Psoas muscle (tissue), 8 donors: ENCODE results near the gene H2AZ2. TPM values are rescaled to one million over a fixed set of nuclear protein-coding genes. Genes with fewer than 3 reads are reported as not detected.
A peak's percentile ranks its signal among the peaks of the same experiment; 100 is the strongest.

ENCODE experiments used
- ATAC-seq, 4 donors: fragments of 200-7000 bp; cut with Tn5 transposase; one replicate each; pipeline ENCODE4 v1.9.1; 2020; ENCODE audit warnings: moderate library complexity in 3 of 4, mild to moderate bottlenecking in 2 of 4
- DNase-seq, 2 donors: peaks; one replicate each; pipeline ENCODE4 v3.0.0-alpha.2; 2020
- H3K27ac ChIP-seq: fragments of 200-600 bp; one replicate; pipeline ENCODE4 v1.8.0; 2022
- H3K27me3 ChIP-seq, 3 donors: fragments of 200-600 bp in 1 of 3; one replicate each; pipeline versions ENCODE4 v1.6.1 to v1.8.0; 2013 to 2022; ENCODE audit warnings: low read length in 2 of 3, mild to moderate bottlenecking in 2 of 3, moderate library complexity in 1 of 3; ENCODE audit not compliant: insufficient read depth in 3 of 3
- H3K36me3 ChIP-seq, 2 donors: fragments of 200-600 bp in 1 of 2; one replicate each; pipeline versions ENCODE4 v1.6.1 to v1.8.0; 2013 to 2022; ENCODE audit warnings: low read depth in 1 of 2, mild to moderate bottlenecking in 1 of 2, moderate library complexity in 1 of 2; ENCODE audit not compliant: insufficient read depth in 1 of 2
- H3K4me1 ChIP-seq: fragments of 200-600 bp; one replicate; pipeline ENCODE4 v1.8.0; 2022
- H3K4me3 ChIP-seq: fragments of 200-600 bp; one replicate; pipeline ENCODE4 v1.8.0; 2022; ENCODE audit warnings: mild to moderate bottlenecking
- H3K9me3 ChIP-seq: fragments of 200-600 bp; one replicate; pipeline ENCODE4 v1.8.0; 2022
- WGBS, 3 donors: extraction: QIAGEN DNeasy Blood & Tissue Kit; methylation state at CpG; one replicate each; pipeline versions ENCODE4 v1.1.6 to v1.1.7; 2013; 5-methylcytosine and 5-hydroxymethylcytosine counted together
- intact Hi-C, 2 donors: fragments of 100-400 bp; cut with DNase I; formaldehyde crosslinking; loops; one replicate each; pipeline versions ENCODE4 v1.11.0 to v1.14.2; 2022
- long read RNA-seq, 2 donors: library from polyadenylated mRNA; unstranded; transcript quantifications; one replicate each; pipeline ENCODE4 v2.0.0, GENCODE V29; 2021
- polyA plus RNA-seq, 3 donors: library from polyadenylated mRNA; stranded (reverse); fragments of 200-250 nt; gene quantifications; one replicate each; pipeline ENCODE4 v1.2.3, GENCODE V29; 2013
- total RNA-seq, 4 donors: library from RNA; stranded (reverse); fragmentation: NEBNext Ultra II Directional in 2 of 4; extraction: Animal tissue kit (Norgen Biotek cat#: 25700) in 2 of 4; gene quantifications; one replicate each; pipeline versions ENCODE4 v1.2.1 to v1.2.4, GENCODE V29; 2021 to 2023
- TF ChIP-seq, protein P1 (sequence below): fragments of 200-600 bp; IDR thresholded peaks from one replicate; pipeline ENCODE4 v1.8.0; 2022; ENCODE audit warnings: antibody characterized with exemption
- donor health status: healthy with polysubstance abuse.
- donor health status: DM: no; HTN: no; CAD: no; lungs with moderate emphysema.
- donor health status: Bipolar disorder and iron deficiency.
- donor health status: healthy.
- donor health status: DM: yes; HTN: yes; CAD: no.
- donor health status: DM: no; HTN: no; CAD: no.
- donor health status: DM: no; HTN: no; CAD: no.
- donor health status: DM: yes; HTN: yes; CAD: no.

H2AZ2 gene
- total RNA-seq = 100 to 1,000 TPM; 121 to 155 (median 127) TPM
- polyA plus RNA-seq = 100 to 1,000 TPM in 1 of 3 donors, 10 to 100 TPM in 2; 37.1 to 129 (median 66.5) TPM
- long read RNA-seq, donor 1, transcript H2AFV-201 (5 exons, 3,804 nt) = minor isoform, 14 of 68 reads
- long read RNA-seq, donor 1, transcript H2AFV-202 (5 exons, 752 nt) = major isoform, 30 of 68 reads
- long read RNA-seq, donor 1, partial matches to known transcripts = 2 of 68 reads
- long read RNA-seq, donor 1, other reads (novel, unspliced or antisense) = 21 of 68 reads
- long read RNA-seq, donor 2, transcript H2AFV-202 (5 exons, 752 nt) = major isoform, 34 of 91 reads
- long read RNA-seq, donor 2, transcript H2AFV-201 (5 exons, 3,804 nt) = minor isoform, 21 of 91 reads
- long read RNA-seq, donor 2, partial matches to known transcripts = 4 of 91 reads
- long read RNA-seq, donor 2, other reads (novel, unspliced or antisense) = 28 of 91 reads

DNA sequence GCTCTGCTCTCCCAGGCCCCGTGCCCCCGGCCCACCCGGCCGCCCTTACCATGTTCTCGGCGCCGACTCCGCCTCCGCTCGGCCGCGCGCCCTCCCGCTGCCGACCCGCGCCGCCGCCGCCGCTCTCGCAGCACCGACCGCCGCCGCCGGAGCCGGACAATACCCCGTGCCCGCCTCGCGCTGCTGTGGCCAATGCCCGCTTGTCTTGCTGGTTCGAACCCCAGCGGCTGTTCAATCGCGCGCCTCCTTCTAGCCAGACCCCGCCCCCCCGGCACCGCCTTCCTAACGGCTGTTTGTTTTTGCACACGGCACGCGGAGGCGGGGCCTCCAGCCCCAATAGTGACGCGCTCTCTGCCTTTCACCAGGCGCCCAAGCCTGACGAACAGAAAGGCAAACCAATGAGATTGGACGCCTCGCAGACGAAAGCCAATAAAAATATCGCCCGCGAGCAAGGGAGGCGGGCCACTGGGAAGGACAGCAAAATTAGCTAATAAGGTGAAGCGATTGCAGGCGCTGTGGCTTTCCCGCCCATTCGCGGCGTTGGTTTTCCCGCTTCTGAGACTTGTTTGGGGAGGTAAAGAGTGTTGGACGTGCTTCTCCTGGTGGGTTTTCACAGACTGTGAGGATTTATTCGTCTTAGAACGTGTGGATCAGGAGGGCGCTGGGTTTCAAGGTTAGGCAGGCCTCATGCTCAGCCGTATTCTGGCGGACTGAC is at the start of gene H2AZ2:
H2AZ2 (minus strand) TSS at position 168 of the 715 bp plus-strand sequence; CDS start at position 52, 116 bp downstream.
- no peaks in the 10 kb centered on the region for H3K9me3 ChIP-seq
- peaks cover 28% of the 10 kb centered on the region for H3K4me1 ChIP-seq
- TF ChIP-seq, protein P1, sequence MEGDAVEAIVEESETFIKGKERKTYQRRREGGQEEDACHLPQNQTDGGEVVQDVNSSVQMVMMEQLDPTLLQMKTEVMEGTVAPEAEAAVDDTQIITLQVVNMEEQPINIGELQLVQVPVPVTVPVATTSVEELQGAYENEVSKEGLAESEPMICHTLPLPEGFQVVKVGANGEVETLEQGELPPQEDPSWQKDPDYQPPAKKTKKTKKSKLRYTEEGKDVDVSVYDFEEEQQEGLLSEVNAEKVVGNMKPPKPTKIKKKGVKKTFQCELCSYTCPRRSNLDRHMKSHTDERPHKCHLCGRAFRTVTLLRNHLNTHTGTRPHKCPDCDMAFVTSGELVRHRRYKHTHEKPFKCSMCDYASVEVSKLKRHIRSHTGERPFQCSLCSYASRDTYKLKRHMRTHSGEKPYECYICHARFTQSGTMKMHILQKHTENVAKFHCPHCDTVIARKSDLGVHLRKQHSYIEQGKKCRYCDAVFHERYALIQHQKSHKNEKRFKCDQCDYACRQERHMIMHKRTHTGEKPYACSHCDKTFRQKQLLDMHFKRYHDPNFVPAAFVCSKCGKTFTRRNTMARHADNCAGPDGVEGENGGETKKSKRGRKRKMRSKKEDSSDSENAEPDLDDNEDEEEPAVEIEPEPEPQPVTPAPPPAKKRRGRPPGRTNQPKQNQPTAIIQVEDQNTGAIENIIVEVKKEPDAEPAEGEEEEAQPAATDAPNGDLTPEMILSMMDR = no peak
- intact Hi-C loops = loop anchor here (2.0 to 5.0 kb wide), 5 partner anchors 37 to 263 kb away; partner anchors contain the start of genes PURB (in 2 of the 2) and PPIA (in 1 of the 2)
- peak within 1 kb of the TSS; percentile 82 for H3K4me3 ChIP-seq
- H3K27me3 ChIP-seq = no peaks in the 10 kb centered on the region
- ATAC-seq = peak; percentile 93 to 96 (median 94)
- H3K27ac ChIP-seq = peak within 1 kb of the TSS; percentile 95
- WGBS, 3 donors = 0% methylated on average over 56 to 70 of the region's 70 CpGs
- peak; percentile 100 for DNase-seq
- H3K36me3 ChIP-seq = no peaks in the 10 kb centered on the region

DNA sequence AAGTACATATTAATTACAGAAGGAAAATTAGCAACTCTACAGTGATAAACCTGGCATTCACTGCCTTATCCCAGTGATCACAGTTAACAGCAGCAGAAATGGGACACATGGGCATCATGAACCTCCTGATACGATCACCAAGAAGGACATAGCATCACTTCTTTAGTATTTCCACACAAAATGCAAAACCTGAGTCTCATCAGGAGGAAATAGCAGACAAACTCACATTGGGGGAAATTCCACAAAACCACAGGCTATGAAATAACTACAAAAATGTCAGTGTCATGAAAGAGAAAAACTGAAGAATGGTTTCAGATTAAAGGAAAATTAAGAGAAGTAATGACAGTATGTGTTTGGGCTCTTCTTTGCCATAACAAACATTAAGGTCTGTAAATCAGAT is 49.4 kb upstream of the H2AZ2 start:
- DNase-seq = no peak
- intact Hi-C loops = no loop called here
- Histone ChIP-seq H3K4me1 (peaks cover 7% of the 10 kb centered on the region), H3K27me3 (no peaks in the 10 kb centered on the region), H3K27ac (no peak overlapping the region), H3K36me3 (no peaks in the 10 kb centered on the region), H3K4me3 (no peak overlapping the region), H3K9me3 (no peaks in the 10 kb centered on the region)
- no peak for ATAC-seq
- TF ChIP-seq, protein P1 = no peak
- 90 to 94% (median 93%) methylated on average over 1 of the region's 1 CpG for WGBS, 3 donors

DNA sequence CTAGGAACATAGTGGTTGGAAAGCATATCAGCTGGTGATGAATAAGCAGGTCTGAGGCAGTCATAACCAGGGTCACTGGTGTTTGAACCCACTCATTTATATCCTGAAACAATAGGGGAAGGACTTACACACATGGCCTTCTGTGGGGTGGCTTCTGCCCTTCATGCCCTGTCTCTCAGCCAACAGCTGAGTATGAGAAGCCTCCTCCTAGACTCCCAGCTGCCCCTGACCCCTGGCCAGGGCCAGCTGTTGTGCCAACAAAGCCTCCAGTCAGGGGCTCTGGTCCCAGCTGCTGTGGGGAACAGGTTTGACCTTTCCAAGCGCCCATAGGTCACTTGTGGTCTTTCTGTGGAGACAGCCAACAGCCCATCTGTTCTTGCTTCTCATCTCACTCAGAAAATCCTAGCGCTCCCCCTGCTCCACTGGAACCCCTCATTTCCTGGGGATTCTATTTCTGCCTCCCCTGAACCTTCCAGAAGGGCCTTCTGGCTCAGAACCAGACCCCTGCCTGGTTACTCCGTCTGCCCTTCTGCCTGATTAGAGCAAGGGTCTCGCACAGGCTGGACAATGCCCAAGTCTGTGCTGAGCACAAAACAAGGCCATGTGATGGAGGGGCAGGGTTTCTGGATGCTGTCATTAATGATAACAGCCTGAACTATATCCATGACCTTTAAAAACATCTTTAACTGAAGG is 47.1 kb upstream of the H2AZ2 start:
- Histone ChIP-seq H3K36me3 (no peaks in the 10 kb centered on the region), H3K27ac (no peak overlapping the region), H3K9me3 (no peaks in the 10 kb centered on the region), H3K4me3 (no peak overlapping the region), H3K4me1 (peaks cover 7% of the 10 kb centered on the region), H3K27me3 (no peaks in the 10 kb centered on the region)
- intact Hi-C loops = no loop called here
- 45 to 47% (median 45%) methylated on average over 4 of the region's 4 CpGs for WGBS, 3 donors
- DNase-seq = no peak
- ATAC-seq = peak in 3 of 4 donors; percentile 35 to 72 (median 60)
- TF ChIP-seq, protein P1 = no peak

GRCh38 chr7:44893710-44894234 is 45.9 kb upstream of the H2AZ2 start:
- intact Hi-C loops = no loop called here
- WGBS, 3 donors = 52 to 57% (median 53%) methylated on average over 8 of the region's 8 CpGs

More at GRCh38 chr7:44893710-44894234, 45.9 kb upstream of the H2AZ2 start:
- DNase-seq = no peak
- Histone ChIP-seq H3K4me3 (no peak overlapping the region), H3K9me3 (no peaks in the 10 kb centered on the region), H3K27me3 (no peaks in the 10 kb centered on the region), H3K36me3 (no peaks in the 10 kb centered on the region), H3K4me1 (peaks cover 7% of the 10 kb centered on the region), H3K27ac (no peak overlapping the region)
- TF ChIP-seq, protein P1 = no peak
- ATAC-seq = no peak
